NB4 (cell line): ENCODE data around the gene TJP1.

ENCODE experiments used
- CTCF ChIP-seq: IDR thresholded peaks from one replicate; pipeline ENCODE4 v1.5.1; 2012; ENCODE audit warnings: low read depth, low read length
- MAX ChIP-seq: IDR thresholded peaks from 2 replicates; pipeline ENCODE4 v1.6.1; 2011; ENCODE audit warnings: low read depth, low read length
- MYC ChIP-seq: IDR thresholded peaks from 2 replicates; pipeline ENCODE4 v1.6.1; 2011; ENCODE audit warnings: low read depth, low read length
- POLR2A ChIP-seq: IDR thresholded peaks from 2 replicates; pipeline ENCODE4 v1.6.1; 2011; ENCODE audit warnings: mild to moderate bottlenecking; ENCODE audit not compliant: insufficient read length; ENCODE audit errors: extremely low read depth

DNA sequence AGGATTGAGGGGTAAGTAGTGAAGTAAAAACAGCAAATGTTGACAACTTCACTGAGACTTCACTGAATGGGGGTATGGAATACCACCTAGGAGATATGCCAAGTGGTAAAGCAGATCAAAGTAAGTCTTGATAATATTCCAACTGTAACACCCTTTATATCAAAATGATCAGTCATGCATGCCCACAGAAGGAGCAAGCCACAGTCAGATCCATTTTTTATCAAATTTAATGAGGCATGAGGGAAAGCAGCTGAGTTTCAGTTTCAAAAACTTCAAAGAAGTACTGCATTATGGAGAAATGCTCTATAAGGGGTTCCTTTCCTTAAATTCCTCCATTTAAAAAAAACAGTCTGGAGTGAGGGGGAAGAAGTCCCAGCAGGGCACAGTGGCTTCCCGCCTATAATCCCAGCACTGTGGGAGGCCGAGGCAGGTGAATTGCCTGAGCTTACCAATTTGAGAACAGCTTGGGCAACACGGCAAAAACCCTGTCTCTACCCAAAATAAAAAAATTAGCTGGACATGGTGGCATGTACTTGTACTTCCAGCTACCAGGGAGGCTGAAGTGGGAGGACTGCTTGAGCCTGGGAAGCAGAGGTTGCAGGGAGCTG, 56.9 kb downstream of the TJP1 start:
- TF ChIP-seq CTCF (no peak), POLR2A (no peak), MAX (no peak), MYC (no peak)
